SH-SY5Y (cell line): ENCODE measurements around the gene IPMK.

ENCODE experiments used
- GATA2 ChIP-seq: IDR thresholded peaks from 2 replicates; pipeline ENCODE4 v1.6.1; 2011; ENCODE audit warnings: mild to moderate bottlenecking, low read depth, low read length
- GATA3 ChIP-seq: IDR thresholded peaks from 2 replicates; pipeline ENCODE4 v1.6.1; 2011; ENCODE audit warnings: low read depth, mild to moderate bottlenecking, low read length, moderate library complexity

The IPMK gene

DNA sequence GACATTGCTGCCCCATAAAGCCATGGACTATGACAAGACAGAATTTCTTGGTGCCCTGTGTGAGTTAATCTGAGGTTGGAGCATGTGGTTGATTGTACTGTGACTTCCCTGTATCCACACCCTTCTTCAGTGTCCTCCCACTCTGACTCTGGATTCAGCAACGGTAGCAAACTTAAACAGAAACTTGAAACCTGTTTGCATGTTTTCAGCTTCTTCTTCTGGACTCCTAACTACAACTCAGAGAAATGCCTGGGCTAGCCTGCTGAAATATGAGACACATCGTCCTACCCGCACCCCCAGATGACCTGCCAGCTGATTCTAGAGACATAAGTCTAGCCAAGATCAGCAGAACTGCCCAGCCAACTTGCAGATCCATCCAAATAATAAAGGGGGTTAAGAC, 78.4 kb downstream of the IPMK start:
- TF ChIP-seq GATA3 (no peak), GATA2 (no peak)

DNA sequence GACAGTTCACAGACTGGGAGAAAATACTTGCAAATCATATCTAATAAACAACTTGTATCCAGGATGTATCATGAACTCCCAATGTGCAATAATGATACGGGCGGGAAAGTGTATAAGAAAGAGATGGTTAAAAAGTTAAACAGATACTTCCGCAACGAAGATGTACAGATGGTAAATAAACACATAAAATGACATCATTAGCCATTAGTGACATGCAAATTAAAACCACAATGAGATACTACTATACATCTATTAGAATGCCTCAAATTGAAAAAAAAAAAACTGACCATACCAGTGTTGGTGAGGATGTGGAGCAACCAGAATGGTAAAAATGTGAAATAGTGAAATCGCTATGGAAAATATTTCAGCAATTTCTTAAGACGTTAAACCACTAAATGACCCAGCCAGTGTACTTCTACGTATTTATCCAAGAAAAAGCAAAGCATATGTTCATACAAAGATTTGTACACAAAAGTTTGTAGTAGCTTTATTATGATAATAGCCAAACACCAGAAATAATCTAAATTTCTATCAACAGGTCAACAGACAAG, 83.5 kb downstream of the IPMK start:
- TF ChIP-seq GATA2: no peak
- no peak for TF ChIP-seq GATA3

DNA sequence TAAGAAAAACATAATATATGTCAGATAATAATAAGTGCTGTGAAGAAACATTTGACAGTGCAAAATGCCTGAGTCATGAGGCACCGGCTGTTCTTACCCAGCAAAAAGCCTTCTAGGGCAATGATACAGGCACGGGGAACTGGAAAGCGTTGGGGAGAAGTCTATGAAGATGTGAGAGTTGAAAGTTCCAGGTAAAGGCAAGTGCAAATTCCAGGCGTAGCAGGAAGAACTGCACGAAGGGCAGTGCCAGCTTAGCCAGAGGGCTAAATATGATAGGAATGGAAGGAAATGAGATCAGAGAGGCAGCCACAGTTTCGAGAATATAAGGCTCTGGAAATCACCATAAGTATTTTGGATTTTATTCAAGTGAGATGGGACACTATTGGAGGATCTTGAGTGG, 87.0 kb downstream of the IPMK start:
- TF ChIP-seq GATA2: no peak
- no peak for TF ChIP-seq GATA3

DNA sequence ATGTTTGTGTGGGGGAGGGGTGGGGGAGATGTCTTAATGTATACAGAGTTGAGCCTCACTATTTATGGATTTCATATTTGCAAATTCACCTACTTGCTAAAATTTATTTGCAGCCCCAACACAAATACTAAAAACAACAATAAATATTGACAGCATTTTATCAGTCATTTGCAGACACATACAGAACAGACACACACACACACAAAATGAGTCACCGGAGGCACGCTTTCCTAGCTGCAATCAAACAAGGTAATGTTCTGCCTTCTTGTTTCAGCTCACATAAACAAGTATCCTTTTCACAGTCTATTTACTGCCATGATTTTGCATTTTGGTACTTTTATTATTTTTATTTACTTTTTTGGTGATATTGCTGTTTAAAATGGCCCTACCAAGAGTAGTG, 88.5 kb downstream of the IPMK start:
- TF ChIP-seq GATA3 (no peak), GATA2 (no peak)

DNA sequence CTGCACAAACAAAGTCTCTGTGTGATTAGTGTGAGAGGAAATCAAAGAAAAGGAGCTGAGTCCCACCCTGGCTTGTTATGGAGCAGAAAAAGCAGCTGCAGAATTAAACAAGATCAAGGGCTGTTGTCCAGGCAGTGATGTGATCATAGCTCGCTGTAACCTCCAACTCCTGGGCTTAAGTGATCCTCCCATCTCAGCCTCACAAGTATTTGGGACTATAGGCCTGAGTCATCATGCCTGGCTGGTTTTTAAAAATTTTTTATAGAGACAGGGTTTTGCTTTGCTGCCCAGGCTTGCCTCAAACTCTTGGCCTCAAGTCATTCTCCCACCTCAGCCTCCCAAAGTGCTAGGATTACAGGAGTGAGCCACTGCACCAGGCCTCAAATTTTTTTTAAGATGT, 88.9 kb downstream of the IPMK start:
- no peak for TF ChIP-seq GATA2
- TF ChIP-seq GATA3: no peak

DNA sequence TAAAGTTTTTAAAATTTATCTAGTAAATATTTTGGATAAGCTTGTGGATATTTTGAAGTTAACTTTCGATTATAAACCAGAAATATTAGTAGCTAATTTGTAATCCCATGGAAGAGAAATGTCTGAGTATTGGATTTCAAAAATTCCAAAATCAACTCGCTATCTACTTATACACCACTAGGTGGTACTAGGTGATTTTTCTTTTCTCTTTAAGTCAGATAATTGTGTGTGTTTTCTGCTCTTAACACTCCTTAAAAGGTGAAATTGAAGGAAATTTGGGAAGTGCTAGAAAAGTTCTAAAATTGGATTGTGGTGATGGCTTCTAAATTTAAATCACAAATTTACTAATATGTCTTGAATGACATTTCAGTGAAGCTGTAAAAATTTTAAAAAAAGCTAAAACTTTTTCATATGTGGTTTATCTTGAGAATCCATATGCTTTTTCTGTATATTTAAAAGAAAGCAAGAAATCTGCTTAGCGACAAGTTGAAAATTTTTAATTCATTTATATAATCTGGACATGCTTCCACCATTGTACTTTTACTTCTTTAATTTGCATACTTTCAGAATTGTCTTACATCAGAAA, 90.2 kb downstream of the IPMK start:
- no peak for TF ChIP-seq GATA3
- no peak for TF ChIP-seq GATA2

DNA sequence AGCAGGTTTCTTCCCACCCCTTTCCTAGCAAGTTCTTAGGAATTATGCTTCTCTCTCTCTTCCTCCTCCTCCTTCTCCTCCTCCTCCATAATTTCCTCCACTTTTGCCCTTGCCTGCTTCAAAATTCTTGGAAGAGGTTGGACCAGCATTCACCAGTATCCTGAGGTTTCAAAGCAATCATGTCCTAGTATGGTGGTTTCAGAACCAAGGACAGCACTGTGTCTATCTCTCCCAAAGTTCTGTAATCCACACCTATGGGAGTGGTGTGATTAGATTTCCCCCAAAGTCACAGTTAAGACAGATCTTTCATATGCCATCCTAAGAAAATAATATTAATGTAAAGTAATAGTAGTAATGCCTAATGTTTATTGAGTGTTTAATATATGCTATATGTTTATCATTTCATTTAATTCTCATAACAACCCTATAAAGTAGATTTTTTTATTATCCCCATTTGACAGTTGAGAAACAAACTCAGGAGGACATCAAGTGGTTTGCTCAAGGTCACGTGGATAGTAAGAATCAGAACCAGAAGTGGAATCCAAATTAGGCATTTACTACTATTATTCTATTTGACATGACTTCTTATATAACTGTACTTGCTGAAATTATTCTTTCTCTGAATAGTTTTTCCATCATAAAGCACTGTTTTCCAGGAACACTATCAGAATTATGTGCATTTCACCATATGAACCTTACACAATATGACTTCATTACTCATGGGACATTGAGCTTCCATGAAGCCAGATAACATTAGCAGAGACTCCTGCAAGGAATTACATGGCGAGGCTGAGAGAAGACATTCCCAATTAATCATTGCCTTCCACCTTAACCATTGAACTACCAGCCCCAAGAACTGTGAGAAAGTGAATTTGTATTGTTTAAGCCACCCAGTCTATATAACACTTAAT, 91.4 kb downstream of the IPMK start:
- TF ChIP-seq GATA2 (no peak), GATA3 (no peak)

DNA sequence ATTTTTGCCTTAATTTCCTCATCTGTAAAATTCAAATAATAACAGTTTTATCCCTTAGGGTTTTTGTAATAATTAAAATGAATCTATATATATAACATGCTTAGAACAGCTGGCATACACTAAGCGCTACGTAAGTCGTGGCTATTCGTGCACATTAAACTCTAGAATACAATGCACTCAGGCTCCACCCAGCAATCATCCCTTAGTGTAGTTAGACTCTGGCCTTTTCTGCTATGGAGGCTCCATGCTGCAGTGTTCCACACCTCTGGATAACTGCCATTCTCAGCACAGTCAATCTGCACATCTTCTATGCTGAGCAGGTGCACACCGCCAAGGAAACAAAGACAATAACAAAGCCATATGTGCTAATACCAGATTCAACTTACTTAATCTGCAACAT, 92.9 kb downstream of the IPMK start:
- no peak for TF ChIP-seq GATA3
- no peak for TF ChIP-seq GATA2

DNA sequence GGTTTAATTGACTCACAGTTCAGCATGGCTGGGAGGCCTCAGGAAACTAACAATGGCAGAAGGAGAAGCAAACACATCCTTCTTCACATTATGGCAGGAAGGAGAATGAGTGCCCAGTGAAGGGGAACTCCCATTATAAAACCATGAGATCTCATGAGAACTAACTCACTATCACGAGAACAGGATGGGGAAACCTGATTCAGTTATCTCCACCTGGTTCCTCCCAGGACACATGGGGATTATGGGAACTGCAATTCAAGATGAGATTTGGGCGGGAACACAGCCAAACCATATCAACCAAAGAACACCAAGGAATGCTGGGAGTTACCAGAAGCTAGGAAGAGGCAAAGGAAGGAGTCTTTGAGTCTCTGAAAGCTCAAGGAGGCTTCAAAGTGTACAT, 94.3 kb downstream of the IPMK start:
- no peak for TF ChIP-seq GATA3
- TF ChIP-seq GATA2: no peak

DNA sequence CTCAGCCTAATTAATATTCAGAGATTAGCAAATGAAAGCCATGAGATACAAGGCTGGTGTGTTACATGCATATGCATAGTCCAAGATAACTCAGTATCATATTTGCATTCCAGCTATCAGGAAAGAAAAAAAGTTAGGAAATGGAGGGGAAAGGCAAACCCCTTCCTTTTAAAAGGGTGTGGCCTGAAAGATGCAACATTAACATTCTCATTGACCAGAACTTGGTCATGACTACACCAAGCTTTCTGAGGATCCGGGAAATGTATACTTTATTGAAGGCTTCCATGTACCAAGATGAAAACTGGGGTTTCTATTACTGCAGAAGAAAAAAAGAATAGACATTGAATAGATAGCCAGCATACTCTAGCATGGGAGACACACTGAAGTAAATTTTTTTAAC, 96.5 kb downstream of the IPMK start:
- TF ChIP-seq GATA2: no peak
- TF ChIP-seq GATA3: no peak

DNA sequence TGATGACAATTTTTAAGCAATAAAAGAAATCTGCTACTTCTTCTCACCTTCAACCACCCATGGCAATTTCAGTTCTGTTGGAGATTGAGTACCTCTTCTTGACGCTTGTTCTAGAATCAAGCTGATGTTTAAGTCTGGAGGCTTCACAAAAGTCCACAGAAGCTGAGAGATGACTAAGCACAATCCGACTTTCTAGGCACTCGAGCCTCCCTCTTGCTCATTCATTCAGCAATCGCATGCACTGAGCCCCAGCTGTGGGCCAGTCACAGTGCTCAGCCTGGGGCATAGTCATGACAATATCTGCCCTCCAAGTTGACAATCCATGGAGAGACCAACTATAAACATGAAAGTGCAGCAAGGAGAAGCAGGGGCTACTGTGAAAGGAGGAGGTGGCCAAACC, 103.2 kb downstream of the IPMK start:
- TF ChIP-seq GATA3 (no peak), GATA2 (no peak)

DNA sequence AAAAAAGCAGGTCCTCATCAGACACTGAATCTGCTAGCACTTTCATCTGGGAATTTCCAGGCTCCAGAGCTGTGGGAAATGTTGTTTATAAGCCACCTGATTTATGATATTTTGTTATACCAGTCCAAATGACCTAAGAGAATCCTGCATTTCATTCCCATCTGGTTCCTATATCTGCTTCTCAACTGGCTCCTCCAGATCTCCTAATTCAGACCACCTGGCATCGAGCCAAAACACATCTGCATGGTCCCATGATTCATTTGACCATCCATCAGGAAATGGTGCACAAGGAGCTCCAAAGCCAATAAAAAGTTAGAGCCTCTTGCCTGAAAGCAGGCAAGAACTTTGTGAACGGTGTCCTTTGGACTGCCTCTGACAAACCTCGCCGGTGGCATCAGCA, 108.9 kb downstream of the IPMK start:
- TF ChIP-seq GATA2 (no peak; the same call in 1 of the 2 replicates), GATA3 (no peak)

DNA sequence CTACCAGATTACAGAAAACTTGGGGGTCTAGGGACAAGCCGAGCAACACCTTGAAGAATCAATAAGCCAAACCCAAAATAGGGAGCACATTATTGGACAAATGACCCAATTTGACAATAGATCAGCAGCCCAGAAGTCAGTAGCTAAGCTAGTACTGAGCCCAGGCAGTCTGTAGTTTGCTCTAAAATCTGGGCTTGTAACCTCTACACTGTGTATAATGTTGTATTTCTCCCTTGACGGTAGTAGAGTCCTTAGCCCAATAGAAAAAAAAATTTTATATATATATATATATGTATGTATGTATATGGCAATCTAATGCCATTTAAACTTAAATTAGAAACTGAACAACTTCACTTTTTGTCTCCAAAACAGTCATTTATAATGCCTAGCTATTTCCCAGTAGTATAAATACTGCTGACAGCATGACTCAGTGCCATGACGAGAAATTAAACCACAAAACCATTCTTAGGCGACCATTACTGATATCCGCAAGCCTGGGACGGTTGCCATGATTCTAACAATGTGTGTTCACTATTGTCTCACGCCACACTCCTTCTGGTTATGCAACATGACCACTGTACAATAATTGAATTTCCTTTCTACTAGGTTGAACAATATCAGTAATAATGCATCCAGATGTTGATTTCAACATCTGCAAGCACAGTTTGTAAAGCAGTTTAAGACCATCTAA, 110.5 kb downstream of the IPMK start:
- TF ChIP-seq GATA3: no peak
- TF ChIP-seq GATA2: no peak

DNA sequence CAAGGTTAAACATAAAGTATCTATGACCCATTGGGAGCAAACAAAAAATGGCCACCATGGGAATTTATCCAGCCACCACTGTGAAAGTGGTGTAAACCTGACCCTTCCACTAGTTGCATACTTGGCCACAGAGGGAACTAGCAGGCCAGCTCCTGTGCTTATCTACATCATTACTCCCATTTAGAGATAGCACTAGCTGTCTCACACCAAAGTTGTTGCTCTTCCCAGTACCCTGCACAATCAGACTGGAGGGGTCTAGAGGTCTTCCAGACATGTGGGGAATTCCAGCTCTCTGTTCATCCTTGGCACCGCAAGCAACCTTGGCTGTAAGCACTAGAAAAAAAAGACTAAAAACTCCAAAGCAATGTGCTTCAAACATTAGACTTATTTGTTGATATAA, 113.9 kb downstream of the IPMK start:
- no peak for TF ChIP-seq GATA2
- no peak for TF ChIP-seq GATA3

DNA sequence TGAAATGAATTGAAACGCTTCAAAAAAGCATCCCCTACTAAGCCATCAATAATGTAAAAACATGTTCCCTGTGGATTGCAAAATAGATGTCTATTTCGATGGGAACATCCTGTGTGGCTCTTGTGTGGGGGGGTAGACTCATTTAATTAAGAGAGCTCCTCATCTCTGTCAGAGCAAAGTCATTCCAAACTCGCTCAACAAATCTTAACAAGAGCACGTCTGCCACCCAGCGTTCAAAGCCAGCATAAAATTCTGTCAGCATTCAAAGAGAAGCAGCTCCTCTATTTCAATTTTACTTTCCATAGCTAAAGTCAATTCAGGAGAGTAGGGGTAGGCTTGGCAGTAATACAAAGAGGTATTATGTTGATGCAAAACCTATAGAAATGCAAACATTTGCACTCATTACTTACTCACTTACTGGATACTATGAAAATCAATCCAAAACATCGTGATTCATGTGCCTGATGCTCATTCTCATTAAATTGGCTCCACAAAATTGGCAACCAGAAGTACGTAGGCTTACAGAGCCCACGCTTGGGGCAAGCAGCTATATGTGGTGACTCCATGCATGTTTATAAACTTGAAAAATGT, 114.9 kb downstream of the IPMK start:
- TF ChIP-seq GATA3 (no peak), GATA2 (no peak)
